AML-193 (cell line): ENCODE measurements around the gene PDXP.

Experiments used
- DNase-seq, 2 experiments: peaks; one replicate each; lab custom pipeline; 2025; lab: John Stamatoyannopoulos, UW

The PDXP gene

DNA sequence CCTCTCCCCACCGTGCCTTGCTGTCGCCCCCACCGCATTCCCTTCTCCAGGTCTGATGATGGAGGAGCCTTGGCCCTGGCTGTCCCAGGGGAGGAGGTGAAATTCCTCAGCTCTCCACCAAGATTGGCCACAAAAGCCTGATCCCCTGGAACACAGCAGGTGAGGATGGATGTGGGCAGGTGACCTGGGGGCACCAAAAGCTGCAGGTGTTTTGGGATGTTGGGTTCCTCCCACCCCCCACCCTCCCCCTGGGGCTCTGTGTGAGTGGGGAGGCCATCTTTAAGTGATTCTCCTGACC lies 39.0 kb downstream of the PDXP start:
- no peak for DNase-seq

- DNase-seq = peak; percentile 75 to 76
Observed at GRCh38 chr22:37701141-37701786, 42.7 kb downstream of the PDXP start.

- DNase-seq = no peak
Observed at GRCh38 chr22:37703906-37704305, 45.4 kb downstream of the PDXP start.

- DNase-seq = no peak
Observed at GRCh38 chr22:37704645-37705044, 46.1 kb downstream of the PDXP start.

- DNase-seq = no peak
Observed at GRCh38 chr22:37705205-37705604, 46.7 kb downstream of the PDXP start.

DNA sequence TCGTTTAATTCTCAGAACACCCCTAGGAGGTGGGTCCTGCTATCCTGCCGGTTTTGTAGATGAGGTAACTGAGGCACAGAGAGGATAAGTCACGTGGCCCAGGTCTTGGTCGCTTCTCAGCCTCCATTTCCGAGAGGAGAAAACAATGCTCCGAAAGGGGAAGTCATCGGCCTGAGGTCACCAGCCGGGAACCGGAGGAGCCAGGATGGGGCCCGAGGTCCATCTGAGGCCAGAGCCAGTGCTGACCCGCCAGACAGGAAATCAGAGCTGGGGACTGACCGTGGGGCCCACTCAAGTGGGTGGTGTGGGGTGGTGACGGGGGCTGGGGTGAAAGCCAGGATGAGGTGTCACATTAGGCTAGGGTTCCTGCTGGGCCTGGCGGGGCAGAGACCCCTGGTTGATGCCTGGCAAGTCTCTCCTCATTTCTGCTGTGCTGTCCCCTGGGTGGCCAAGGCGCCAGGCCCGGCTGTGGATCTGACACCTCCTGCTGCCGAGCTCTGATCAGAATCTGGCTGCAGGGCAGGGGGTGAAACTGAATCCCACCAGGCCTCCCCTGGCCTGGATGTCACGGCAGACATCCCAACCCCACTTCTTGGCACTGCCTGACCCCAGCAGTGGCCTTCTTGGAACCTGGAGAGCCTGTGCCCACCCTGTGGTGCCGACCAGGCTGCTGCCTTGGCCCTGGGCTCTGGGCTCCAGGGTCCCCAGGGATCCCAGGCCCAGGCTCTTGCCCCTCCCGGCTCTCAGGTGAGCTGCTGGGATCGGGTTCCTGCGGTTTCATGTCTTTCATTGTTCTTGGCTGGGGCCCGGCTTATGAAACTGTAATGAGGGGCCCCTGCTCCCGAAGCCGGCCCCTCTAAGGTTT lies 50.3 kb downstream of the PDXP start:
- no peak for DNase-seq

- no peak for DNase-seq
Observed at GRCh38 chr22:37709445-37709765, 50.9 kb downstream of the PDXP start.

DNA sequence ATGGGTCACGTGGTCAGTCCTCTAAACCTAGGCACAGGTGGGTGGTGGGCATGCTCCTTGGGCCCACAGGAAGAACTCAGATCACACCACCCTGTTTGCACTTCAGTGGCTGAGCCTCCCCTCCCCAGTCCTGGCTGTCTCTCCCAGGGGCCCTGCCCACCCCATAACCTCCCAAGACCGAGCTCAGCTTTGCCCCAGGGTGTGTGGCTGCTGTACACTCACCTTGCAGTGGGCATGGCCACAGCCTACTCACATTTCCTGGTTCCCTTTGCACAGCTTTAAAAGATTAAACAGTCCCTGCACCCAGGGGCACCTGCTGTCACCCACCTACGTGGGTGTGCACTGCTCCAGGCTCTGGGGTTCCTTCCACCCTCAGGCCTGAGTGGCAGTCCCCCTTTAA lies 52.2 kb downstream of the PDXP start:
- no peak for DNase-seq

DNA sequence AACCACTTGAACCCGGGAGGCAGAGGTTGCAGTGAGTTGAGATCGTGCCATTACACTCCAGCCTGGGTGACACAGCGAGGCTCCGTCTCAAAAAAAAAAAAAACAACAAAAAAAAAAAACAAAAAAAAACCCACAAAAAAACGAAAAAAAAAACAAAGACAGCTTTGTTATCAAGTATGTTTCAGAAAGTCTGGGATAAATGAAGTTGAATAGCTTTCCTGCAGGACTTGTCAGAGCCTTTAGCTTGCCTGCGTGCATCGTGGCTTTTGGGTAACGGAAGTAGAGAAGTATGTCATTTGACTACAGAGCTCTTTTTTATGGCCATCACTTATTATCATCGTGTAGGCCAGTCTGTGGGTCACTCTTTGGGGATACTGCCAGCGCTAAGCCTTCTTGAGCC lies 53.0 kb downstream of the PDXP start:
- DNase-seq = no peak

GRCh38 chr22:37713761-37714160 lies 55.2 kb downstream of the PDXP start:
- no peak for DNase-seq

GRCh38 chr22:37714634-37715033 lies 56.1 kb downstream of the PDXP start:
- DNase-seq = no peak

DNA sequence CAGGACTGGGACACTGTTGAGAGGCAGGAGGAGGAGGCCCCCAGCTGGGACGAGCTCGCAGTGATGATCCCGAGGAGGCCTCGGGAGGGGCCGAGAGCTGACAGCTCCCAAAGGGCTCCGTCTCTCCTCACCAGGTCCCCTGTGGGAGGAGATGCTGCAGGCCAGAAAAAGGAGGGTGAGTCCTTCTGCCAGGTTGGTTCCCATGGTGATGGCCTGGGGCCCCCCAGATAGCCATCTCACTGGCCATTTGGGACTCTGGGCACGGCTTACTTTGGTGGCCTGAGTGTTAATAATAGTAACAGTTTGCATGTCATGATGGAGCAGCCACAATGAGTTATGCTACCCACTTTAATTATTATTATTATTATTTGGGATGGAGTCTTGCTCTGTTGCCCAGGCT lies 57.2 kb downstream of the PDXP start:
- DNase-seq = no peak
